GM21786 (cell line): ENCODE results near the gene FMN1.

Source experiments
- ATAC-seq: cut with Tn5 transposase; IDR thresholded peaks from one replicate; pipeline ENCODE4 v1.9.1; 2021; ENCODE audit not compliant: unreplicated experiment

The FMN1 gene

GRCh38 chr15:32792436-32792835 lies 402.1 kb downstream of the FMN1 start:
- no peak for ATAC-seq

GRCh38 chr15:32790352-32790999 lies 404.0 kb downstream of the FMN1 start:
- no peak for ATAC-seq

GRCh38 chr15:32787949-32788348 lies 406.6 kb downstream of the FMN1 start:
- no peak for ATAC-seq

GRCh38 chr15:32786906-32787305 lies 407.6 kb downstream of the FMN1 start:
- ATAC-seq, result no peak

GRCh38 chr15:32784581-32784980 lies 409.9 kb downstream of the FMN1 start:
- ATAC-seq, result no peak

- no peak for ATAC-seq
Measured at GRCh38 chr15:32781781-32782180, 412.7 kb downstream of the FMN1 start.

GRCh38 chr15:32778391-32779176 lies 415.9 kb downstream of the FMN1 start:
- ATAC-seq, result no peak

GRCh38 chr15:32775103-32775502 lies 419.4 kb downstream of the FMN1 start:
- no peak for ATAC-seq

- no peak for ATAC-seq
Measured at GRCh38 chr15:32774022-32774421, 420.5 kb downstream of the FMN1 start.

- ATAC-seq, result no peak
Measured at GRCh38 chr15:32767236-32767635, 427.3 kb downstream of the FMN1 start.

GRCh38 chr15:32766101-32766500 lies 428.4 kb downstream of the FMN1 start:
- ATAC-seq, result no peak

- ATAC-seq, result no peak
Measured at GRCh38 chr15:32765236-32765635, 429.3 kb downstream of the FMN1 start.

GRCh38 chr15:32763295-32763694 lies 431.2 kb downstream of the FMN1 start:
- ATAC-seq, result no peak

- no peak for ATAC-seq
Measured at GRCh38 chr15:32757426-32757825, 437.1 kb downstream of the FMN1 start.

GRCh38 chr15:32750979-32751378 lies 443.5 kb downstream of the FMN1 start:
- no peak for ATAC-seq

- no peak for ATAC-seq
Measured at GRCh38 chr15:32747921-32748342, 446.6 kb downstream of the FMN1 start.

- no peak for ATAC-seq
Measured at GRCh38 chr15:32746116-32746857, 448.2 kb downstream of the FMN1 start.

- ATAC-seq, result no peak
Measured at GRCh38 chr15:32743411-32744140, 450.9 kb downstream of the FMN1 start.

GRCh38 chr15:32739522-32740063 lies 454.9 kb downstream of the FMN1 start:
- no peak for ATAC-seq

GRCh38 chr15:32738666-32739065 lies 455.8 kb downstream of the FMN1 start:
- ATAC-seq, result no peak

GRCh38 chr15:32737304-32737703 lies 457.2 kb downstream of the FMN1 start:
- no peak for ATAC-seq
